T-helper 22 cell (primary cell): ENCODE measurements around the gene TRABD.
"Not testable (repeated sequence)": the region's sequence is repeated elsewhere in the genome, so short reads cannot be mapped to it uniquely, and the experiment has no call there.

ENCODE experiments used
- DNase-seq: peaks from one replicate; pipeline ENCODE4 v3.0.0-alpha.2; 2020; ENCODE audit warnings: low read depth

The TRABD gene

GRCh38 chr22:50201191-50202129, 15.7 kb downstream of the TRABD start:
- DNase-seq: no peak

GRCh38 chr22:50202130-50202666, 16.5 kb downstream of the TRABD start:
- DNase-seq: no peak

GRCh38 chr22:50203288-50203687, 17.6 kb downstream of the TRABD start:
- DNase-seq: no peak

GRCh38 chr22:50204571-50204970, 18.9 kb downstream of the TRABD start:
- no peak for DNase-seq

DNA sequence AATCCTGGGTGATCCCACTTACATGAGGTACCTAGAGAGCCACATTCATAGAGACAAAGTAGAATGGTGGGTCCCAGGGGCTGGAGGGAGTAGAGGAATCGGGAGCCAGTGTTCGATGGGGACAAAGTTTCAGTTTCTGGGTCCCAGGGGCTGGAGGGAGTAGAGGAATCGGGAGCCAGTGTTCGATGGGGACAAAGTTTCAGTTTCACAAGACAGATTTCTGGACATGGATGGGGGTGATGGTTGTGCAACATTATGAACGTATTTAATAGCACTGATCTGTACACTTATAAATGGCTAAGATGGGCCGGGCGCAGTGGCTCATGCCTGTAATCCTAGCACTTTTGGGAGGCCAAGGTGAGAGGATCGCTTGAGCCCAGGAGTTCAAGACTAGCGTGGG, 19.3 kb downstream of the TRABD start:
- DNase-seq: not testable (repeated sequence)

- no peak for DNase-seq
Observed at GRCh38 chr22:50205781-50206569, 20.3 kb downstream of the TRABD start.

DNA sequence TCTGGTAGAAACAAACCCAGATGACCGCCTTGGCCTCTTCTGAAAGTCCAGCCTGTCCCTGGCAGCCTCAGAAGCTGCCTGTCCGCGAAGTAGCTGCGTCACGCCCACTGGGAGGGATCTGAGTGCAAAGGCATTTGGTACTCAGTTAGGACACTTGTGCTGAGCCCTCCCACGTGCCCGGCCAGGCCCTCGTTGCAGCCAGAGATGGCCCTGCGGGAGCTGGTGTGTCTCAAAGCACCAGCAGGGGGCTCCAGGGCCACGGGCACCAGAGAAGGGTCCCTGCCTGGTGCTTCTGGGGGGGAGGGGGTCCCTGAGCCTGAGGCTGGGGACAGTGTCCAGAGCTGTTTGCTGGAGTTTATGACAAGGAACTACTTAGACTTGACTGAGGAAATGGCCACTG, 20.9 kb downstream of the TRABD start:
- no peak for DNase-seq

DNA sequence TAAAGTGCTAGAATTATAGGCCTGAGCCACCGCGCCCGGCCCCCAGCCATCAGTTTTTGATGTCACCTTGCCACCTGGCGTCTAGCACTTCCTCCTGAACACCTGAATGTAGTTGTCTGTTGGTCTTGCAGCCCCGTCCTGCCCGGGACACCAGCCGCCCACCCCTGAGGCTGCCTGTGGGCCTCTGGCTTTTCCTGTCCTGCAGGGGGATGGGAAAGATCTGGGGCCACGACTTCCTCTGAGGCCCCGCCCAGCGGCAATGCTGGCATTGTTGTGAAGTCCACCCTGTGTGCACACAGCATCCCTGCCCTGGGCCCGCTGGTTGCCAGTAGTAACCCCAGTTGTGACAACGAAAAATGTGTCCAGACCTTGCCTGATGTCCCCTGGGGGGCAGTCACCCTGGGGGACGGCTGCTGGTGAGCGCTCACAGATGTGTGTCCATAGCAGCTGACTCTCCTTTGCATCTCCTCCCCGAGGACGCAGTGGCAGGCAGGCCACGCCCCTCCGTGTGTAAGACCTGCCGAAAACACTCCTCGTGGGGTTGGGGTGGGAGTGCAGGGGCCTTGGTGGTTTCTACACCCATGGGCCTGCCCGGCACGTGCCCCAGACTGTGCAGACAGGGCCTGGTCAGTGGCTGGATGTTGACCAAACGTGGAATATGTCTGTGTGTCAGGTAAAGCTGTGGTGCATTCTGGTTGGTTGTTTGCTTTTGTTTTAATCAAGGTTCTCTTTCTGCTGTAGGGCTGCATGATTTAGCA, 21.8 kb downstream of the TRABD start:
- DNase-seq: no peak

GRCh38 chr22:50208430-50208938, 22.8 kb downstream of the TRABD start:
- DNase-seq: no peak

DNA sequence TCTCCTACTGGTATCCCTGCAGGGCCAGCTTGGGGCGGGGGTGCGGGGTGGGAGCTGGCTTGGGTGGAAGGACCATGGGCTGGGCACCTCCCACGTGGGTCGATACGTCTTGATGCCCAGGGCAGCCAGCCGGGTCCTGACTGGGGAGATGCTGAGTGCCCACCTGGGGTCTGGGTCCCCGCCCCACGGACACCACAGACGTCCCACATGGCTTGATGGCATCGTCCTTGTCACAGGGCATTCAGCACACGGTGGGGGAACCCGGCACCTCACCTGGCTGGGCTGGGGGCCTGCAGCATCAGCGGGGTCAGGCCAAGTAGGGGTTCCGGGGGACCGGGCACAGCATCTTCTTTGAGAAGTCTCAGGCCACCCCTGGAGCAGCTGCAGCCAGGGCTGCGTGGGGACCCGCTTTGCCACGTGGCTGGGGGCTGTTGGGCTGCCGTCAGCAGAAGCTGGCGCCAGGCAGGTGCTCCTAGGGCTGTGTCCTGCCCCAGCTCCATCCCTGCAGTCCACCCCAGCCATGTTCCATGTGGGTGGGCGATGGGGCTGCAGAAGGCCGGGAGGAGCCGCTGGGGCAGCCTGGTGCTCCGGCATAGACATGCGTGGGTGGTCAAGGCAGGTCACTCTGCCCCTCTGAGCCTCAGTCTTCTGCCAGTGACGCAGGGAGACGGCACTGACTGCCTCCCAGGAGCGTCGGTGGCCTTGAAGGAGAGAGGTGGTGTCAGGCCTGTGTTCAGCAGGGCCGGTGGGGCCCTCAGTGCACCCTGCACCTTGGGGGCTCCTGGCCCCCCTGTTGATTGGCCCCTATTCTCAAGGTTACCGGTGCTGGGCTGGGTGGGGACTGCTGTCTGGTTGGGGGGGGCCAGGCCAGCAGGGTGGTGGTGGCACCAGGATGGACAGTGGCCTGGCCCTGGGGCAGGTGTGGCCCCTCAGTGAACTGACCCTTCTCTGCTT, 23.5 kb downstream of the TRABD start:
- no peak for DNase-seq

GRCh38 chr22:50209893-50210292, 24.2 kb downstream of the TRABD start:
- DNase-seq: peak; percentile 33

- DNase-seq: no peak
Observed at GRCh38 chr22:50210378-50211139, 24.8 kb downstream of the TRABD start.

DNA sequence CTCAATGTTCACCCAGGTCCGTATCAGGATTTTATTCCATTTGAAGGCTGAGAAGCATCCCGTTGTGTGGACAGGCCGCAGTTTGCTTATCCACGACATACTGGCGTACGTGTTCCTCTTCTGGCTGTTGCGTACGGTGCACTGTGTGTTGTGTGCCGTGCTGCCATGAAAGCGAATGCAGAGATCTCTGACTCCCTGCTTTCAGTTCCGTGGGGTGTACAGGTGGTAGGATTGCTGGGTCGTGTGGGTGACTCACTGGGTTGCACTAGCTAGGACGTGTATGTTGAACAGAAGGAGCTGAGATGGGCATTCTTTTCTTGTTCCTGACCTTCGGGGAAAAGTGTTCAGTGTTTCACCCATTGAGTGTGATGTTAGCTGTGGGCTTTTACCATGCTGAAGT, 25.4 kb downstream of the TRABD start:
- DNase-seq: no peak

GRCh38 chr22:50213263-50213662, 27.6 kb downstream of the TRABD start:
- DNase-seq: no peak

DNA sequence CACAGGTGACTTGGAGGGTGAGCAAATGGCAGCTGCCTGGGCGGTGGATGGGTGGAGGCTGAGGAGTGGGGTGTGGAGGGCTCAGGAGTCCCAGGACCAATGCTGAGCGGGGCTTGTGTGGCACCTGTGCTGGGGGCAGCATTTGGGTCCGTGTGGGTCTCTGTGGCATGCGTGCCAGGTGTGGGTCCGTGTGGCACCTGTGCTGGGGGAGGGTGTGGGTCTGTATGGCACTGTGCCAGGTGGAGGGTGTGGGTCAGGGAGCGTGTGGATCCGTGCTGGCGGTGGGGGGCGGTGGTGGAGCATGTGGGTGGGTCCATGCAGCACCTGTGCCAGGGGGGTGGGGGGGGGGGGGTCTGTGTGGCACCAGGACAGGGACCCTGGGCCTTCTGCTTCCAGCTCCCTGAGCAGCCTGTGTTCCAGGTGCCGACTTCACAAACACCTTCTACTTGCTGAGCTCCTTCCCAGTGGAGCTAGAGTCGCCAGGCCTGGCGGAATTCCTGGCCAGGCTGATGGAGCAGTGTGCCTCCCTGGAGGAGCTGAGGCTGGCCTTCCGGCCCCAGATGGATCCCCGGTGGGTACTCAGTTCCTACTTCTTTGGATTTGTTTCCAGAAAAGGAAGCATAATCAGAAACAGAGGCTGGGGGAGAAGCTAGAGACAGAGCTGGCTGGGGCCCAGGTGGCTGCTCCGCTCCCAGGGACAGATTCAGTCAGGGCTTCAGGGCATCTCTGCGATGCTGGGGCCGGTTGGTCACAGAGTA, 29.8 kb downstream of the TRABD start:
- DNase-seq: no peak

DNA sequence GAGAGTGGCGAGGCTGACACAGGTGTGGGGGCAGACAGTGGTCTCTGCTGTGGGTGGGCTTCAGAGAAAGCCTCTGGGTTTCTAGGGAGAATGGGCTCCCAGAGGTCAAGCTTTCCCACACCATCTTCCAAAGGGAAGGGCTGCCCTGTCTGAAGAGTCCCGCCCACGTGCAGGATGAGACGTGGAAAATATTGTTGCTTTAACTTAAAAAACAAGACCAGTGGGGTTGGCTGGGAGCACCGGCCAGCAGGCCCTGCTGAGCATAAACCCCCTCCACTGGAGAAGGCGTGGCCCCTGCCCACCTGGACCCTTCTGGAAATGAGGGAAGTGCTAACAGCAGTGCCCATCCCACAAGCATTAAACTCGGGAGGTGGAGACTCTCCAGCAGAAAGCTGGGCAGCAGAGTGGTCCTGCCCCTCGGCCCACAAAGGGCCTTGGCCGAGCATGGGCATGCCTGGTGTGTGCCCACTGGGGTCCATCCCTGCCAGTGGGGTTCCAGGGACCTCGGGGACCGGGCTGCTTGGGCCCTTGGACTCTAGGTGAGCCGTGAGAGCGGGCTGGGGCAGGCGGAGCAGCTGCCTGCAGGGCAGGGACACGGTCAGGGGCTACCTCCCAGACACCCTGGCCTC, 30.5 kb downstream of the TRABD start:
- DNase-seq: no peak

DNA sequence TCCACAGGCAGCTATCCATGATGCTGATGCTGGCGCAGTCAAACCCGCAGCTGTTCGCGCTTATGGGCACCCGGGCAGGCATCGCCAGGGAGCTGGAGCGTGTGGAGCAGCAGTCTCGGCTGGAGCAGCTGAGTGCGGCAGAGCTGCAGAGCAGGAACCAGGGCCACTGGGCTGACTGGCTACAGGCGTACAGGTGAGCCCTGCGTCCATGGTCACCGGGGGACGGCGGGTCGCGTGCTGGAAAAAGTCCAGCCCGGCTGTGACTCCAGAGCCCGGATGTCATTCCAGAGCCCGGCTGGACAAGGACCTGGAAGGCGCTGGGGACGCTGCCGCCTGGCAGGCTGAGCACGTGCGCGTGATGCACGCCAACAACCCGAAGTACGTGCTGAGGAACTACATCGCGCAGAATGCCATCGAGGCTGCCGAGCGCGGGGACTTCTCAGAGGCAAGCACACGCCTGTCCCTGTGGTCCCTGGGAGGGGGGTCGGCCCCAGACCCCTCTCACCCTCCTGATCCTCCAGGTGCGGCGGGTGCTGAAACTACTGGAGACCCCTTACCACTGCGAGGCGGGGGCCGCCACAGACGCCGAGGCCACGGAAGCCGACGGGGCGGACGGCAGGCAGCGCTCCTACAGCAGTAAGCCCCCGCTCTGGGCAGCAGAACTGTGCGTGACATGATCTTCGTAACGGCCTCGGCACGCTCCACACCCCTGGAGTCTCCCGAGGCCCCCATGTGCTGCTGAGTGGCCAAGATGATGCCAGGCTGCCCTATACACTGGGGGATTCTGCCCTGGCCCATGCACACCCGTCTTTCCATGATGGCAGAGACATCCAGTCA, 31.2 kb downstream of the TRABD start:
- DNase-seq: no peak
